ENCODE results near the gene RTN4RL2.

The RTN4RL2 gene

DNA sequence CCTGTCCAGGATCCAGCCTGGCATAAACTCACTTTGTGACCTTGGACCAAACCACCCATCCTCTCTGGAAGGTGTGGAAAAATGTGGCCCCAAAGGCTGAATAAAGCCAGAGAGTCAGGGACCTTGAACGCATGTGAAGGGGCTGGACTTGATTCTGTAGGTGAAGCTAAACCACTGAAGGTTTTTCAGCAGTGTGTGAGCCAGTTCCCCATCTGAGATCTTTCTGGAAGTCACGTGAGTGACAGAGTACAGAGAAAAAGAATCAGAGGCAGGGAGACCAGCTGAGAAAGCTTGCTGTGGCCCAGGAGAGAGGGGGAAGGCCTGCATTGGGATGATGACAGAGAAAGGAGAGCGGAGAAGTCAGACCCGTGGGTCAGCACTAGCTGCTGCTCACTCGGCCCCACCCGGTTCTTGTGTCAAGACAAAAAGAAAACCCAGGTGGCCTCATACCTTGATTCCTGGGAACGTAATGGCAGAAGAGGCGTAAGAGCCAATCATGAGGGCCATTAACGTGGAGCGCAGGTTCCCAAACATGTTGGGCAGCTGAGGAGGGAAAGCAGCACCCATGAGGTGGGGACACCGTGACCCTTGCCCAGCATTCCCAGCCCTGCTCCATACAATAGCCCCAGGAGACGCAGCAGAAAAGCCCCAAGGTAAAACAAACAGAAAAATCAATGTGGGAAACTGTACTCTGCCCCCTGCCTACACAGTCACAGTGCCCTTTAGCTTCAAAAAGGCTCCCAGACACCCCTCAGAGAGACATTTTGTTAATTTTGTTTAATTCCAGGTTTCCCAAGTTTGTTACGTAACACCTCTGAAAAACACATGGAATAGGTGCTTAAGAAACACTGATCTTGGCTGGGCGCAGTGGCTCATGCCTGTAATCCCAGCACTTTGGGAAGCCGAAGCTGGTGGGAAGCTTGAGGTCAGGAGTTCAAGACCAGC lies 37.2 kb downstream of the RTN4RL2 start:
- Histone ChIP-seq H4K20me1 (peaks cover 45% of the 10 kb centered on the region), H3K27ac (no peak overlapping the region), H3K9me3 (no peaks in the 10 kb centered on the region), H3K9ac (peak overlapping the region; percentile 1; the same call in 1 of the 2 replicates), H3K4me2 (no peak overlapping the region), H3K36me3 (peaks cover 98% of the 10 kb centered on the region), H3K4me1 (peaks cover 24% of the 10 kb centered on the region), H3K27me3 (no peaks in the 10 kb centered on the region), H3K4me3 (no peak overlapping the region)
- peak; percentile 56 for TF ChIP-seq Cebpa-rat (IDR thresholded peaks at IDR 0.05)

DNA sequence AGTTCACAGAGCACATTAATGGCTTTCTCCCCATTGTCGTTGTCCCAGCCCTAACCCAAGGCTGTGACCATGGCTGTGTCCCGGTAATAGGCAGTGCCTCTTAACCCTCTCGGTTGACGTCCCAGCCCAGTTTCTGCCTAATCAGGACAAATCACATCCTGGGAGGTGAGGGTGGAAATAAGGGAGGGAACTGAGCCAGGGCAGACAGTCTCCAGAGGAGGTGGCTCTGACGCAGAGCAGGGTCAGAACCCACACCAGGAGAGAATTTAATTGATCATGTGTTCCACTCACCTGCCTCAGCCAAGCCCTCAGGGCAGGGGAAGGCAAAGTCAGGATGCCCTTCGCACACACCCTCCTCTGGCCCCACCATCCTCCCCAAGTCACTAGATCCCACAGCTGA lies 38.2 kb downstream of the RTN4RL2 start:
- H3K27me3 ChIP-seq, result no peaks in the 10 kb centered on the region
- H3K4me3 ChIP-seq, result no peak overlapping the region
- no peak for TF ChIP-seq Cebpa-rat (IDR thresholded peaks at IDR 0.05)
- H4K20me1 ChIP-seq, result peaks cover 49% of the 10 kb centered on the region
- no peak overlapping the region for H3K4me2 ChIP-seq
- no peak overlapping the region for H3K9ac ChIP-seq
- H3K9me3 ChIP-seq, result no peaks in the 10 kb centered on the region
- H3K27ac ChIP-seq, result no peak overlapping the region
- H3K36me3 ChIP-seq, result peaks cover 98% of the 10 kb centered on the region
- peaks cover 24% of the 10 kb centered on the region for H3K4me1 ChIP-seq

DNA sequence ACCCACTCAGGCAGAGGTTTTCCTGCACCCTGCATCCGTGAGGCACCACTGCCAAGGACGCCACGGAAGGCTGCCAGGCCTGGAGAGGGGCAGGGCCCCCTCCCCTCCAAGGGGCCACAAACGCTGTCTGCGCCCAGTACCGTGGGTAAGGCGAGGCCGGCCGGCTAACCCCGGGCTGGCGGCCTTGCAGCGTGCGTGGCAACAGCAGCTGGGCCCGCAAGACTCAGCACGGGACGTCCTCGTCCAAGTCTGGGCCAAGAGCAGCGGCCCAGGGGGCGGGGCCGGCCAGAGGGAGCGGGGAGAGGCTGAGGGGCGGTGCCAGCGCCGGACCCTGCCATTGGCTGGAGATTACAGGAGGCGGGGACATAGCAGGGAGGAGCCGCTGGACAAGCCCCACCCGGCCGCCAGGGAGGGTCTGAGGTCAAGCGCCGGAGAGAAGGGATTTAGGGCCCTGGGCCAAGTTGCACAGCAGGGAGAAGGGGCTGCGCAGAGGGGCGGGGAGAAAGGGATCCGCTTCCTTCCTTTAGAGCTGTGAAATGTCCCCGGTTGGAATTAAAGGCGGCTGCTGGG lies 39.2 kb downstream of the RTN4RL2 start:
- peaks cover 96% of the 10 kb centered on the region for H3K36me3 ChIP-seq
- no peaks in the 10 kb centered on the region for H3K27me3 ChIP-seq
- H4K20me1 ChIP-seq, result peaks cover 53% of the 10 kb centered on the region
- H3K4me3 ChIP-seq, result 0 out of 2 replicates have a peak overlapping the region, but pooled peaks have one; percentile 33
- TF ChIP-seq Cebpa-rat (IDR thresholded peaks at IDR 0.05), result no peak
- H3K27ac ChIP-seq, result no peak overlapping the region; the same call in 1 of the 2 replicates
- H3K9ac ChIP-seq, result peak overlapping the region; percentile 61; the same call in 1 of the 2 replicates
- peaks cover 19% of the 10 kb centered on the region for H3K4me1 ChIP-seq
- H3K9me3 ChIP-seq, result no peaks in the 10 kb centered on the region
- peak overlapping the region; percentile 88 for H3K4me2 ChIP-seq

- peaks cover 59% of the 10 kb centered on the region for H4K20me1 ChIP-seq
- 0 out of 2 replicates have a peak overlapping the region, but pooled peaks have one; percentile 33 for H3K4me3 ChIP-seq
- no peaks in the 10 kb centered on the region for H3K27me3 ChIP-seq
- H3K4me2 ChIP-seq, result peak overlapping the region; percentile 88
- H3K27ac ChIP-seq, result no peak overlapping the region; the same call in 1 of the 2 replicates
- peak overlapping the region; percentile 61; the same call in 1 of the 2 replicates for H3K9ac ChIP-seq
- no peaks in the 10 kb centered on the region for H3K9me3 ChIP-seq
- H3K36me3 ChIP-seq, result peaks cover 96% of the 10 kb centered on the region
- no peak for TF ChIP-seq Cebpa-rat (IDR thresholded peaks at IDR 0.05)
- H3K4me1 ChIP-seq, result peaks cover 19% of the 10 kb centered on the region
Measured at GRCh38 chr11:57499983-57500461, 39.7 kb downstream of the RTN4RL2 start.

GRCh38 chr11:57500515-57500914 lies 40.2 kb downstream of the RTN4RL2 start:
- Histone ChIP-seq H4K20me1 (peaks cover 63% of the 10 kb centered on the region), H3K9me3 (no peaks in the 10 kb centered on the region), H3K27me3 (no peaks in the 10 kb centered on the region), H3K4me3 (no peak overlapping the region), H3K9ac (no peak overlapping the region), H3K4me2 (peak overlapping the region; percentile 88), H3K4me1 (peaks cover 19% of the 10 kb centered on the region), H3K27ac (no peak overlapping the region), H3K36me3 (peaks cover 96% of the 10 kb centered on the region)
- TF ChIP-seq Cebpa-rat (IDR thresholded peaks at IDR 0.05), result no peak

DNA sequence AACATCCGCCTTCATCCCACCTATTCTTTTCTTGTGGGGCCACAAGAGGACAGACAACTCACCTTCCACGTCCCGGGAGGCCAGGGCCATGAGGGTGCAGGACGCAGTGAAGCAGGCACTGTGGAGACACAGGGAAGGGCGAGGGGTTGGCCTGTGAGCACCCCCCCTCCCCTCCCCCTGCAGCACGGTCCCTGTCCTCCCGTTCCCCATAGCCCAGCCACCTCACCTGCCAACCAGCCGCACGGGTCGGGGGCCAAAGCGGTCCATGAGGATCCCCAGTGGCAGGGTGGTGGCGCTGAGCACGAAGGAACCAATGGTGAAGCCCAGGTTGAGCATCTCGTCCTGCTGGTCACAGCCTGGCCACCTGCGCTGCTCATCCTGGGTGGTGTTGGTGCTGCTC lies 40.6 kb downstream of the RTN4RL2 start:
- no peak overlapping the region for H3K27ac ChIP-seq
- peaks cover 19% of the 10 kb centered on the region for H3K4me1 ChIP-seq
- H3K27me3 ChIP-seq, result no peaks in the 10 kb centered on the region
- H3K36me3 ChIP-seq, result peaks cover 96% of the 10 kb centered on the region
- peaks cover 68% of the 10 kb centered on the region for H4K20me1 ChIP-seq
- H3K9me3 ChIP-seq, result no peaks in the 10 kb centered on the region
- no peak for TF ChIP-seq Cebpa-rat (IDR thresholded peaks at IDR 0.05)
- H3K9ac ChIP-seq, result no peak overlapping the region
- H3K4me2 ChIP-seq, result peak overlapping the region; percentile 88; the same call in 1 of the 2 replicates
- H3K4me3 ChIP-seq, result no peak overlapping the region

- H3K4me1 ChIP-seq, result peaks cover 19% of the 10 kb centered on the region
- H3K27me3 ChIP-seq, result no peaks in the 10 kb centered on the region
- peaks cover 78% of the 10 kb centered on the region for H4K20me1 ChIP-seq
- peaks cover 96% of the 10 kb centered on the region for H3K36me3 ChIP-seq
- no peak overlapping the region for H3K4me3 ChIP-seq
- no peak overlapping the region for H3K4me2 ChIP-seq
- H3K9me3 ChIP-seq, result no peaks in the 10 kb centered on the region
- no peak overlapping the region for H3K27ac ChIP-seq
- no peak for TF ChIP-seq Cebpa-rat (IDR thresholded peaks at IDR 0.05)
- 0 out of 2 replicates have a peak overlapping the region, but pooled peaks have one; percentile 6 for H3K9ac ChIP-seq
Measured at GRCh38 chr11:57501953-57502352, 41.6 kb downstream of the RTN4RL2 start.

- no peak for TF ChIP-seq Cebpa-rat (IDR thresholded peaks at IDR 0.05)
- H3K9ac ChIP-seq, result 0 out of 2 replicates have a peak overlapping the region, but pooled peaks have one; percentile 6
- peaks cover 82% of the 10 kb centered on the region for H4K20me1 ChIP-seq
- H3K9me3 ChIP-seq, result no peaks in the 10 kb centered on the region
- H3K27me3 ChIP-seq, result no peaks in the 10 kb centered on the region
- H3K36me3 ChIP-seq, result peaks cover 96% of the 10 kb centered on the region
- H3K4me1 ChIP-seq, result peaks cover 19% of the 10 kb centered on the region
- no peak overlapping the region for H3K27ac ChIP-seq
- H3K4me2 ChIP-seq, result no peak overlapping the region
- H3K4me3 ChIP-seq, result no peak overlapping the region
Measured at GRCh38 chr11:57502376-57502775, 42.0 kb downstream of the RTN4RL2 start.

- Histone ChIP-seq H3K4me2 (no peak overlapping the region), H3K36me3 (peaks cover 96% of the 10 kb centered on the region), H3K4me3 (no peak overlapping the region), H3K27me3 (no peaks in the 10 kb centered on the region), H3K4me1 (peaks cover 19% of the 10 kb centered on the region), H3K27ac (no peak overlapping the region), H3K9me3 (no peaks in the 10 kb centered on the region), H3K9ac (no peak overlapping the region), H4K20me1 (peaks cover 85% of the 10 kb centered on the region)
- TF ChIP-seq Cebpa-rat (IDR thresholded peaks at IDR 0.05), result no peak
Measured at GRCh38 chr11:57502870-57503269, 42.5 kb downstream of the RTN4RL2 start.
